LHCN-M2 (cell line): ENCODE measurements around the gene TMEM9. TPM values are rescaled to one million over a fixed set of nuclear protein-coding genes. Genes with fewer than 3 reads are reported as not detected.

Experiments used
- DNase-seq: peaks from one replicate; pipeline ENCODE4 v3.0.0-alpha.2; 2012; ENCODE audit warnings: low read depth
- total RNA-seq: library from RNA; depleted of rRNA; stranded (reverse); fragments of >200 nt; gene quantifications from 2 replicates; pipeline ENCODE4 v1.2.3, GENCODE V29; 2014

TMEM9 gene
- total RNA-seq, 1 experiment from 2014 or later, result 105 TPM

DNA sequence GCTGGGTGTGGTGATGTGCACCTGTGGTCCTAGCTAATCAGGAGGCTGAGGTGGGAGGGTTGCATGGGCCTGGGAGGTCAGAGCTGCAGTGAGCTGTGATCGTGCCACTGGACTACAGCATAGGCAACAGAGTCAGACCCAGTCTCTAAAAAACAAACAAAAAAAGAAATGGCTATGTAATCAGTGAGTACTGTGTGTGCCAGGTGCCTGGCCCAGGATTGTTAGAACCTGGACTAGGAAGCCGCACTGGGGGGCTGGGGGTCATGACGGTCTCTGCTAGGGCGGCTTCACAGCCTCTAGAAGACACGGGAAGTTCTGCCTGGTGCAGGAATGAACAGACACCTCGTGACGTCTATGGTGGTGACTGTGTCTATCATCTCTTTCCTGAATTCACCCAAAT lies 8.5 kb downstream of the TMEM9 start:
- no peak for DNase-seq

DNA sequence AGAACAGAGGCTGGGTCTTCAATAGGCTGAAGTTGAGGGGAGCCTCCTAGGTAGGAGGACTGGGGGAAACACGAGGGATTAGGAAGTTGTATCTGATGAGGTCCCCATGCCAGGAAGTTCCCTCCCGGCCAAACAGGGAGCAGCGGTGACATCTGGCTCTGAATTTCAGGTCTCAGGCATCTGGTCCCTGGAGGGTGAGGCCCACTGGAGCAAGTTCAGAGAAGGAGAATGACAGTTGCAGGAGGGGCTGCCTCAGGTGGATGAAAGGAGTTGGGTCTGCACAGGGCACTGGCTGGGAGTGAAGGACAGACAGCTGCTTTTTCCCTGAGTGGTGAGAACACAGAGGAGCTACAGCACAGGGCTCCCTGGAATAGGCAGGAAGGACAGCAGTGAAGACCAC lies 9.1 kb downstream of the TMEM9 start:
- no peak for DNase-seq

DNA sequence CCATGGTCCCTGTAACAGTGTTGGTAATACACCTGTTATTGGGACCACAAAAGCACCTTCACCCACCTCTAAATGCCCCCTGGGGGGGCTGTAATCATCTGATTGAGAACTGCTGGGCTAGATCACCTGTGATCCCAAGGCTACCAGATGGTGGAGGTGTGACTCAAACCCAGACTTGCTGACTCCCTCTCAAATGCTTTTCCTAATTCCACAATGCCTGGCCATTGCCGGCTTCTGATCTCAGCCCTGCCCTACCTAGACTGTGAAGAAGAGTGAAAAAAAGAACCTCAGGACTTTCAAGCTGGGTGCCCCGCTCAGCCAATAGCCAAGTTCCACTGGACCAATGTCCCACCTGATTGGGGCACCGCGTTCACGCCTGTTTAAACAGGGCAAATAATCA lies 9.6 kb downstream of the TMEM9 start:
- no peak for DNase-seq

DNA sequence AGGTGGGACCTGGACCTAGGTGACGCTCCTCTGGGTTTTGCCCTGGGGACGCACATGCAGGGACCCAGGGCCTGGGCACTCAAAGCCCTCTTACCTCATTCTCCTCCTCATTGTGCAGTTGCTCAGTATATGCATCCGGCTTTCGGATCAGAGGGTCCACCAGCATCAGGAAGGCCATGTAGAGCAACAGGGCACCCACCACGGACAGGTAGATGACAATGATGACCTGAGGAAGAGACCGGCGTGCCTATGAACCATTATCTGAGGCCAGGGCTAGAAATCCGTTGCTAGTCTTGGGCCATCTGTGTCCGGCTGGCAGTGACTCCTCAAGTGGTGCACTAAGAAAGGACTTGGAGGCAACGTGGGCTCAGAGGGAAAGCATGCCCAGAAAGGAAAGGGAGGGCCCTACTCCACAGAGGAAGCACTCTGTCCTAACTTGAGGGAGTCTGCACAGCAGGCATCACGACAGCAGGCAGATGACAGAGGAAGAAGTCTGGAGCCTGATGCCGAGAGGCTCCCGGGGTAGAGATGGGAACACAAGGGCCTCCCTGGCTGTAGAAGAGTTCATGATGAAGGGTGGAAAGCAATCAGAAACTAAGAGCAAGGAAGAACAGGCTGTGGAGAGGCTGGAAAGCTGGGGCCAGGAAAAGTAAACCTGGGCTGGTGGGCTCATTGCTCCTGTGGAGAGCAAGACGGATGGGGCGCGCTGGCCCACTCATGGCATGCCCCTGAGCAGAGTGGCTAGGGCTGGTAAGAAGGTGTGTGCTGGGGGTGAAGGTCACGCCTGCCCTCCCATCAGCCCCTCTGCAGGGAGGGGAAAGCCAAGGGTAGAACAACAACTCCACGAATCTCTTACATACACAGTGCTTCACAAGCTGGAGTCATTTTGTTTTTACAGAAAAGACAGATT lies 10.3 kb downstream of the TMEM9 start:
- DNase-seq, result no peak

DNA sequence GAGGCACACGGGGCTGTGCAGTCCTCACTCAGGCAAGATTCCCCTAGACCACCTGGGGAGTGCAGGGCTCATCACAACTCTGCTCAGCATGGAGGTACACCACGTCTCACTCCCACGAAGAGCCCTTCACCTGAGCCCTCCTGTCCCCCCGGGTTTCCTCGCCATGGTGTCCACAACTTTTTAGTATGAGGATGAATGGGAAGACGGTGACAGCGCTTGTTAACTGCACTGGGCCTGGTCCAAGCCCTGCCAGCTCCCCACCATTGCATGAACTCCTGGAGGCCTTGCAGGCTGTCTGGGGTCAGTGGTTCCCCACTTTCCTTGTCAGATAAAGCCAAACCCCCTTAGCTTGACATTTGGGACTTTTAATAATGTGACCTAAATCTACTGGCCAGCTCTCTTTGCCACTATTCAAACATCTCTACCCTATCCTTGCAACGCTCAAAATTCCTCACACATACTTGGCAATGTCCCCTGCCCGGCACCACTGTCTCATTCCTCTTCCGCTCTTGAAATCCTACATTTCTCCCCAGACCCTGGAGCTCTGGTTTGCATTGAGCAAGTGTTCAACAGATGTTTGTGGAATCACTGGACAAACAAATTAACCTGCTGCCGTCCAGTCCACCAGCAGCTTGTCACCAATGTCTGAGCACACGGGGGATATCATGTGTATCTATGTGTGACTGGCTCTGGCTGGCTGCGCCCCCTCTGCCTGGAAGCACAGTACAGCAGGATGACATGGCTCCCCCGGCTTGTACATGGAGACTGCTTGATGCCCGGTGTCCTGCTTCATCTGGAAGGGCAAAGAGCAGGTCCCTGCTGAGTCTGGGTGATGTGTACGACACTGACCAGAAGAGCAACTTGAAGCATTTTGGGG lies 11.2 kb downstream of the TMEM9 start:
- DNase-seq, result no peak

DNA sequence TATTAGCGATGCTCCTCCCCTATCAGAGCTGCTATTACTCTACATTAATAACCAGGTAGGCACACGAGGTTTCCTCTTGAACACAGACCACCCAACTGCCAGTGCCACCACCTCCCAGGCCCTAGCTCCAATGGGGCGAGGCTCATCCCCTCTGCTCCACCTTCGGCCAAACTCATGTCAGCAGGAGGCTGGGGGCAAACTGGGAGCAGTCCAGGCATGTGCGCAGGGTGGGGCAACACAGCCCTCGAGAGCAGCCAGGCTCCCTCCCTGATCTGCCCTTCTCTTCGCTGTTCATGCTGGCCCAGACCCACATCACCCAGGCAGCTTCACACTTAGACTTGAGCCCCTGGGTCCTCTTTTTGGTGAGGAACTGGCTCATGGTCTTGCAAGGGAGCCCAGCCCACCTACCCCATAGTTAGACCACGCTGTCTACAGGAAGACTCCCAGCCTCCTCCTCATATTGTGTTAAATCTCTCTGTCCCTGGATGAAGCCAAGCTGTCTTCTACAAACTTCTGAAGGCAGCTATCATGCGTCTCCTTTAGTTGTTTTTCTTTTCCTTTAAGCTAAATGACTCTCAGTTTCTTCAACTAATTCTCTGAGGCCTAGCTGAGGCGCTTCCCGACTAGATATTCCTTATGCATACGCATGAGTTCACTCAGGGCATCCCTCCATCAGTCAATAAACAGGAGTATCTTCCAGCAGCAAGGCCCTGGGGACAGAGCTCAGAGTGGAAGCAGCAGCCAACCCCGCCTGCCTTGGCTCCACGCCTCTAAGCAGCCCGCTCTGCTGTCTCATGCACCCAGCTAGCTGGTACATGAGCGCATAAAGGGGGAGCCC lies 12.0 kb downstream of the TMEM9 start:
- DNase-seq, result no peak

DNA sequence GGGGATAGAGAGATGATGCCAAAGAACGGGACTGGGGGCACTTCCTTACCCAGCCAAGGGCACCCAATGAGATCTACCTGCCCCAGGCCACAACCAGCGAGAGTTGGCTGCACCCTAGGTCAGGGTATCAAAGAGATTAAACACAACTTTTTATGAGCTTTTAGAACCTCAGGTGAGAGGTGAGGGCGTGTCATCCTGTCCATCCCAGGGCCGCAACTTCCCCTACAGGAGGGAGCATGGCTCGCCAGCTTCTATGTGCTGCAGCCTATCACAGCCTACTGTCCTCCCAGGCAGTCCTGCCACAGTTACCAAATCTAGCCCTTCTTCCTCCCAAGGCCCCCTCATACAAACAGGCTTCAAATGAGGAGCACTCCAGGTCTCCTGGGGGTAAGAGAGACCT lies 12.9 kb downstream of the TMEM9 start:
- no peak for DNase-seq

DNA sequence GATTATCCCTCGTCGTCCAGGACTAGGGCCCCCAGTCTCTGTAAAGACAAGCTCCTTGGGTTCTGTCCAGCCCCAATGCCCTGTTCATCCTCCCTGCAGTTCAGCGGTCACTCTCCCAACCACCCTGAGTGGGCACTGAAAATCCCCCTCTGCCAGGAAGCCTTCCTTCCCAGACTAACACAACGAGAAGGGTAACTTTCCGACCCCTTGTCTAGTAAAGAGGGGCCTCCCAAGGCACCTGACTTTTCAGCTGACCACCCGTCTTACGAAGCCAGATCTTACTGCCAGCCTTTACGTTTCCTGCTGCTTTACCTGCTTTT lies 13.4 kb downstream of the TMEM9 start:
- no peak for DNase-seq

DNA sequence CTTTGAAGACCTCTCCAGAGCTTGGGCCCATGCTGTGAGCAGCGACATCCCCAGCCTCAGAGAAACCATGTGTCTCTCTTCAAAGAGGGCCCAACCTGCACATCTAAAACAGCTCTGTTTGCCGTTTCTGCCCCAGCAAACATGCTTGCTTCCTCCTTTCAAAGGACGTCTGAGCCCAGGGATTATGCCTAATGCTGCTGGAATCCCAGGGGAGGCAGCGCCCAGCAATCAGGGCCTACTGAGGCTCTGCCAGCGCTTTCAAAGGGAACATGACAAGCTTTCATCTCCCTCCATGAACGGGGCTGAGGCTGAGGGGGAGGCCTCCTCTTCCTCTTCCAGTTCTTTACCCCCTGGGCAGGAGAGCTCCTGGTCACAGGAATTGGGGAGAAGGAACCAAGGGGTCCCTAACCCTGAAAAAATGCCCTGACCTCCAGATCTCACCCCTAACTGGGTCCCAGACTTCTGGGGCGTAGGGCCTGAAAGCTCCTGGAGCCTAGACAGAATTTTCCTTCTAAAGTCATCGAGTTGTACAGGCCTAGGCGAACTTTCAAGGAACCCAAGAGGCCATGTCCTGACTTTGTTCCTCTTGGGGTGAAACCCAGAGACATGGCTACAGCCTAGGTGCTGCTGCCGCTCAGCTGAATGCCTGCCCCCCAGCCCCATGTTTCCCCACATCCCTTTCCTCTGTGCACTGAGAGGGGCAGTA lies 13.9 kb downstream of the TMEM9 start:
- no peak for DNase-seq

DNA sequence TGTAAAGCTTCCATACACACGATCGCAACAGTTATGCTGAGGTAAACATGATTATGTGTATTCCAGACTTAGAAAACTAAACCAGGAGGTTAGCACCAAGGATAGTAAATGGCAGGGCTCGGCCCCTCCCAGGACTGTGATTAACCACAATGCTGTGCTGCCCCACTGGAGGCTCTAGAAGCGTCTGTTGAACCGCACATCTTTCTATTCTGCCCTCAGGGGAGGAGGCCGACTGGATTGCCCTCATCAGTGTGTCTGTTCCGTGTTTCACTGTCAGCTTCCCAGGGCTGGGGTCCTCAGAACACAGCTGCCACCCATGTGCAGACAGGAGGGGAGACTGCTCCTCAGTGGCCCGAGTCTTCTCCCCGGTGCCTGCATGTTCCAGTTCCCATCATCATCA lies 14.5 kb downstream of the TMEM9 start:
- no peak for DNase-seq

DNA sequence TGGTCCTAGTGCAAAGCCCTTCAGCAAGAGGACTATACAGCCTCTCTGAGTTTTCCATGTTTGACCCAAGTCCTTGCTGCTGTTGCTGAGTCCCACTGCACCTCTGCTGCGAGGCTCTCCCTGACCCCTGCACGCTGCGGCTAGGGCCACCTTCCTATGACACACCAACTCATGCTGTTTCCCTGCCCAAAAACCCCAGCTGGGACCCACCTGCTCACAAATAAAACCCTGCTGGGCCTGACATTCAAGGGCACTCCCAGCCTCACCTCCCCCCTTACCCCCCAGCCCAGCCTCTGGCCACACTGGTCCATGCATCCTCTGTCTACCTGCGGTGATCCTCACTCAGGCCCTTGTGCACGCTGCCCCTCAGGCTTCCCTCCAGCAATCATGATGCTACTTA lies 15.0 kb downstream of the TMEM9 start:
- no peak for DNase-seq

DNA sequence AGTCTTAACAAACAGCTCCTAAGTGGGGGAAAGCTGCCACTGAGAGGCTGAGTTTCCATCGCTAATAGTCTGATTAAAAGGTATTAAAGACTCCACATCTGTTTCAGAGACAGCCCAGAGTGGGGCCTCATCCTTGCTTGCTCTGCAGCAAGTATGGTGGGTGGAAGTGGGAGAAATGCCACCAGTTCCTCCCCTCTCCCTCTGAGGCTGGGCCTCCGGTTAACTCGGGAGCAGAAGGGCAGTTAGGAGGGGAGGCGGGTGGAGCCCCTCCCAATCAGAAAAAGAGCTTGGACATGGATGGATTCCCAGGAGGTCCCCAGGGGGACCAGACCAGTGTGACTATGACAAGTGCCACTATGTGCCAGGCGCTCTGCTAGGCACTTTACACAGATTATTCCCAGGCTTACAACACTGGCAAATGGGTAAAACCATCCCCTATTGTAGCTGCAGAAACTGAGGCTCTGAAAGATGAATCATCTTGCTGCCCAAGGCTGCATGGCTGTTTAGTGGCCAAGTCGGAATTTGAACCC lies 15.9 kb downstream of the TMEM9 start:
- no peak for DNase-seq

DNA sequence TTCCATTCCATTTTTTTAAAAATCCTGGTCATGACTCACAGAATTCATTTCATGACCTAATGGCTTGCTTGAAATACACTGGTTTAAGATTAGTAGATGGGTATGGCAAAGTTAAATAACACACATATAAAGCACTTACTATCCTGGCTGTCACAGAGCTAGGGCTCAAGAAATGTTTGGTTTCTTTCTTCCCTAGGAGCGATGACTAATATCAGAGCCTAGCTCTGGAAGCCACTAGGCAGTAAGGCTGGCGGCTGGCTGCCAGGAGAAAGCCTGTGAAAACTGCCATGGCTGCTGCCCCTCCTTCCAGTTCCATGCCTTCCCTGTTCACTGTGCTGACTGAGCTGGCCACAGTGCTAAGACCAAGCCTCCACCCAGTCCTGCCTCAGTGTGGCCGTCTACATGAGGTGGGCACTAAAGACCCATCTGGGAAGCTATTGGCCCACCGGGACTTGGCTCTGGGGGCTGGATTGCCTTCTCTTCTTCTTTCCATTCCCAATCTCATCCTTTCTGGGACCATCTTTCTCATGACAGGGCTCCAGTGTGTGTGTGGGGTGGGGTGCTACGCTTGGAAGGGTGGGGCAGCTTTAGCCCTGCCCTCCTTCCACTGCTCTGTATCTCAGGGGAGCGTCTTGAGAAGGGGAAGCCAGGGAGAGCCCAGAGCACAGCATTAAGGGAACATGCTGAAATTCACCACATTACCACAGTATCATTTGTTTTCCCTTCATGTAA lies 16.5 kb downstream of the TMEM9 start:
- DNase-seq, result peak; percentile 88

DNA sequence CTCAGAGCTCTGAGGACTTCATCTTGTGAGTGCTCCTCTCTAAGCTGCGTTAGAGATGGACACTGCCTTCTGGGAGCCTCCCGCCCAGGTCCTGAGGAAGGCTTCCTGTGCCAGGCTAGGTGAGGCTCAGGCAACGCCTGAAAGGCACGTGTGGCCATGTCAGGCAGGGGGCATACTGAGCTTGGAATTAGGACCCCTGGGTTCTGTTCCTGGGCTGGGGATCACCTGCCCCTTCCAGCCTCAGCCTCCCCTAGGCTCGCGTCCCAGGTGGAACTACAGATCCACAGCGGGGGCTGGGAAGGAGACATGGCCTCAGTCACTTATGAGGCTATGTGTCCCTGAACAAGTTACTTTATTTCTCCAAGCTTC lies 17.3 kb downstream of the TMEM9 start:
- no peak for DNase-seq

DNA sequence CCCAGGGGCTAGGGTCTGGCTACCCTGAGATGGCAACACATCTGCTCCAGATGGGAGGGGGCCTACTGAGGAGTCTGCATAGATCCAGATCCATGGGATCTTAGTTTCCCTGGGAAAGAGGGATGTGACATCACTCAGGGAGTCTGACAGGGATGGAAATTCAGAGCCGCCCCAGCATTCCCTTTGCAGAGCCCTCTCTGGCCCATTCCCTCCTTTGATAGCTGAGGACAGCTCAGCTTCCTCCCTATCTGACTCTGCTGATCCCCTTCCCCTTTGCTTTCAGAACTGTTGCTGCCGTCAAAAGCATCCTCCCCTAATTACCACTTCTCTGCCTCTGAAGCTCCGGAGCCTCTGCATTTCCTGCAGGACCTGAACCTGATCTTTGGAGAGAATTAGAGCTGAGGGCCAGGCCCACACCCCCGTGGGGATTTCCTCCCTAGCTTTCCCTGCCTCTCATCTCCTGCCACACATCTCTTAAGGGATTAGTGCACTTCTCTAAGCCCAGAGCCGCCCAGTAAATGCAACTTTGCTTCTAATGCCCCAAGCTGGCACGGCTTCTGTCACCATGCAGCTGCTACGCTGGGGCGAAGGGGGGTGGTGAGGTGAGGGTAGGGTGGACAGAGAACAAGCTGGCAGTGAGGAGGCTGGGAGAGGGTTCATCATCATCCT lies 17.8 kb downstream of the TMEM9 start:
- DNase-seq, result no peak

DNA sequence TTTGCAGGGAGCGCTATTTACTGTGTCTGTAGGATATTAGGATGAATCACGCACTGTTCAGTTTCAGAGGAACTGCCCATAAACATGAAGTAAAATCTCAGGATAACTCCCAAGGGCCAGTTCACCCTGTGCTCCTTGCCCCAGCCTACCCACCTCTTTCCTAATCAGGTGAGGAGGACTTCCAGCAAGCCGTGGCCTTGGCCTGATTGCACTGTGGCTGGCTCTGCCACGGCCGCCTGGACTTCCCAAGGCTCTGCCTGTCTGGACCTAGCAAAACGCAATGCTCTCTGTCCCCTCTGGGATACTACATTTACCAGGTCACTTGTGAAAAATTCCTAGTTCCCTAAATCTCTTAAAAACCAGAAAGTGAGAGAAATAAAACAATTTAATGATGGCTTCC lies 19.9 kb downstream of the TMEM9 start:
- no peak for DNase-seq

DNA sequence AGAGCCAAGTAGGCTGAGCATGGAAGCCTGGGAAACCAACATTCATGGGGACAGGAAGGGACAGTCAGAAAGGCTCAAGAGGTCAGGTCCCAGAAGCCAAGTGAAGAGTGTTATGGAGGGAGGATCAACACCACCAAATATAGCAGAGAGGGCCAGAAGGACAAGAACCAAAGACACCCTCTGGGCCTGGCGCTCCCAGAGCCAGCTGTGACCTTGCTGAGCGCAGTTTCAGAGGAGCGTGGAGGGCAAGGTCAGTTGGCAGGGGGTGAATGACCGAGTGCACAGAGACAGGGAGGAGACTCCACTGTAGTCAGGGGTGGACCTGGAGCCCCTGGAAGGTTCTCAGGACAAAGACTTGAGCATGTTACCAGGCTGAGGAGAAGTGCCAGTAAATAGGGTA lies 22.9 kb downstream of the TMEM9 start:
- DNase-seq, result no peak

DNA sequence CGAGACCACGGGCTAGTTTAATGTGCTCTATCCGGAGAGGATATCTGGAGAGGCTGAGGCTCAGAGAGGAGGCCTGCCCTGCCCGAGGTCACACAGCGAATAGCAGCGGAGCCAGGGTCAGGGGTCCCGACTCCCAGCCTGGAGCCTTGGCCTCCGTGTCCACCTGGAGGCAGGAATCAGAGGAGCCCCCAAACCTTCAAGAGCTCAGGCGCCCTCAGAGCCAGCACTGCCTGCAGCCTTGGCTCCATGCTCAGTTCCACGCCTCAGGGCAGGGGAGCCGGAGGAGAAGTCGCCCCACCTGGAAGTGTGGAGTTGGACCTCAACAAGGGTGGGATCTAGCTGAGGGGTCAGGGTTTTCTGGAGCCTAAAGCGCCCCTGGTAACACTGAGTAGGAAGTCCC lies 25.3 kb downstream of the TMEM9 start:
- no peak for DNase-seq

DNA sequence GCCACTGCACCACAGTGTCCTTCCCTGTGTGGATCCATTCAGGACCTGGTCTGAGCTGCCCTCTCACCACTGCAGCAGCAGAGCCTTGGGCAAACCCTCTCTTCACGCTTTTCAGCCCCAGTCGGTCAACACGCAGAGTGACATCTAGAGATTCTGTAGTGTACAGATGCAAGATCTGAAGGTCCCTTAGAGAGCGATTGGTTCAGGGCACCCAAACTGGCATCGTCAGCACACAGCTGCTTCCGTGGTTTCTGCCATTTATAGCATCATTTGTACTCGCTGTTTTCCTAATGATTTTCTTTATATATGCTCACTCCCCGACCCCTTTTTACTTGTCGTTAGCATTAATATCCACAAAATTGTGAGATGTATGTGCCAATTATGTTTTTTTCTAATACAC lies 25.8 kb downstream of the TMEM9 start:
- DNase-seq, result peak; percentile 6
